IMR-90 (cell line): ENCODE results near the gene BRD4.

Source experiments
- CHD1 ChIP-seq: IDR thresholded peaks from 2 replicates; pipeline ENCODE4 v1.6.1; 2012; ENCODE audit warnings: low read depth, low read length, improper control_type of control experiment
- FOS ChIP-seq: fragments of 150-350 bp; IDR thresholded peaks from 2 replicates; pipeline ENCODE4 v1.6.1; 2016; ENCODE audit warnings: low read depth, low read length
- MAFK ChIP-seq: IDR thresholded peaks from 2 replicates; pipeline ENCODE4 v1.6.1; 2012; ENCODE audit warnings: low read depth, low read length, improper control_type of control experiment
- MXI1 ChIP-seq: IDR thresholded peaks from 2 replicates; pipeline ENCODE4 v1.6.1; 2012; ENCODE audit warnings: low read depth, mild to moderate bottlenecking, low read length, moderate library complexity, borderline replicate concordance
- NFE2L2 ChIP-seq: fragments of 150-350 bp; IDR thresholded peaks from 2 replicates; pipeline ENCODE4 v1.6.1; 2016; ENCODE audit warnings: low read depth, mild to moderate bottlenecking, low read length
- POLR2A ChIP-seq: IDR thresholded peaks from 2 replicates; pipeline ENCODE4 v1.6.1; 2012; ENCODE audit warnings: mild to moderate bottlenecking, low read depth, low read length
- RAD21 ChIP-seq: IDR thresholded peaks from 2 replicates; pipeline ENCODE4 v1.6.1; 2012; ENCODE audit warnings: low read length, improper control_type of control experiment
- RCOR1 ChIP-seq: IDR thresholded peaks from 2 replicates; pipeline ENCODE4 v1.6.1; 2012; ENCODE audit warnings: mild to moderate bottlenecking, low read length, improper control_type of control experiment; ENCODE audit not compliant: insufficient replicate concordance
- SMC3 ChIP-seq: fragments of 150-350 bp; IDR thresholded peaks from 2 replicates; pipeline ENCODE4 v1.6.1; 2016; ENCODE audit warnings: low read depth, mild to moderate bottlenecking, antibody characterized with exemption, low read length, moderate library complexity
- TF ChIP-seq, protein P1 (sequence below): conservative IDR thresholded peaks from 2 replicates; pipeline ENCODE4 v1.5.1; 2012; ENCODE audit warnings: mild to moderate bottlenecking, low read depth, low read length, improper control_type of control experiment
- TF ChIP-seq, protein P2 (sequence below): fragments of 150-350 bp; IDR thresholded peaks from 2 replicates; pipeline ENCODE4 v1.6.1; 2017; ENCODE audit warnings: mild to moderate bottlenecking, antibody characterized with exemption, low read length, low read depth
- TF ChIP-seq, protein P3 (sequence below): fragments of 150-350 bp; IDR thresholded peaks from 2 replicates; pipeline ENCODE4 v1.6.1; 2016; ENCODE audit warnings: low read depth, mild to moderate bottlenecking, low read length, moderate library complexity, borderline replicate concordance

GRCh38 chr19:15241259-15241910 lies 91.0 kb downstream of the BRD4 start:
- TF ChIP-seq POLR2A, result no peak
- TF ChIP-seq, protein P1, sequence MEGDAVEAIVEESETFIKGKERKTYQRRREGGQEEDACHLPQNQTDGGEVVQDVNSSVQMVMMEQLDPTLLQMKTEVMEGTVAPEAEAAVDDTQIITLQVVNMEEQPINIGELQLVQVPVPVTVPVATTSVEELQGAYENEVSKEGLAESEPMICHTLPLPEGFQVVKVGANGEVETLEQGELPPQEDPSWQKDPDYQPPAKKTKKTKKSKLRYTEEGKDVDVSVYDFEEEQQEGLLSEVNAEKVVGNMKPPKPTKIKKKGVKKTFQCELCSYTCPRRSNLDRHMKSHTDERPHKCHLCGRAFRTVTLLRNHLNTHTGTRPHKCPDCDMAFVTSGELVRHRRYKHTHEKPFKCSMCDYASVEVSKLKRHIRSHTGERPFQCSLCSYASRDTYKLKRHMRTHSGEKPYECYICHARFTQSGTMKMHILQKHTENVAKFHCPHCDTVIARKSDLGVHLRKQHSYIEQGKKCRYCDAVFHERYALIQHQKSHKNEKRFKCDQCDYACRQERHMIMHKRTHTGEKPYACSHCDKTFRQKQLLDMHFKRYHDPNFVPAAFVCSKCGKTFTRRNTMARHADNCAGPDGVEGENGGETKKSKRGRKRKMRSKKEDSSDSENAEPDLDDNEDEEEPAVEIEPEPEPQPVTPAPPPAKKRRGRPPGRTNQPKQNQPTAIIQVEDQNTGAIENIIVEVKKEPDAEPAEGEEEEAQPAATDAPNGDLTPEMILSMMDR, result no peak
- no peak for TF ChIP-seq FOS
- TF ChIP-seq, protein P2, sequence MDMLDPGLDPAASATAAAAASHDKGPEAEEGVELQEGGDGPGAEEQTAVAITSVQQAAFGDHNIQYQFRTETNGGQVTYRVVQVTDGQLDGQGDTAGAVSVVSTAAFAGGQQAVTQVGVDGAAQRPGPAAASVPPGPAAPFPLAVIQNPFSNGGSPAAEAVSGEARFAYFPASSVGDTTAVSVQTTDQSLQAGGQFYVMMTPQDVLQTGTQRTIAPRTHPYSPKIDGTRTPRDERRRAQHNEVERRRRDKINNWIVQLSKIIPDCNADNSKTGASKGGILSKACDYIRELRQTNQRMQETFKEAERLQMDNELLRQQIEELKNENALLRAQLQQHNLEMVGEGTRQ, result no peak
- no peak for TF ChIP-seq RAD21
- TF ChIP-seq MXI1, result no peak
- no peak for TF ChIP-seq CHD1
- TF ChIP-seq RCOR1, result no peak
- no peak for TF ChIP-seq MAFK
- no peak for TF ChIP-seq NFE2L2
- TF ChIP-seq SMC3, result no peak
- TF ChIP-seq, protein P3, sequence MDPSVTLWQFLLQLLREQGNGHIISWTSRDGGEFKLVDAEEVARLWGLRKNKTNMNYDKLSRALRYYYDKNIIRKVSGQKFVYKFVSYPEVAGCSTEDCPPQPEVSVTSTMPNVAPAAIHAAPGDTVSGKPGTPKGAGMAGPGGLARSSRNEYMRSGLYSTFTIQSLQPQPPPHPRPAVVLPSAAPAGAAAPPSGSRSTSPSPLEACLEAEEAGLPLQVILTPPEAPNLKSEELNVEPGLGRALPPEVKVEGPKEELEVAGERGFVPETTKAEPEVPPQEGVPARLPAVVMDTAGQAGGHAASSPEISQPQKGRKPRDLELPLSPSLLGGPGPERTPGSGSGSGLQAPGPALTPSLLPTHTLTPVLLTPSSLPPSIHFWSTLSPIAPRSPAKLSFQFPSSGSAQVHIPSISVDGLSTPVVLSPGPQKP, result no peak
